ENCODE data around the gene KIFBP. TPM values are rescaled to one million over a fixed set of nuclear protein-coding genes. Genes with fewer than 3 reads are reported as not detected.

Gene KIFBP
- total RNA-seq, 1 experiment from 2014 or later = 26.9 TPM

GRCh38 chr10:69045441-69046300 lies 57.1 kb downstream of the KIFBP start:
- H3K9me2 ChIP-seq (ENCODE audit: insufficient read depth) = no peaks in the 10 kb centered on the region
- no peaks in the 10 kb centered on the region for H3K79me2 ChIP-seq (ENCODE audit: insufficient read depth, low read length)
- ChIA-PET CTCF (no interaction called here), POLR2A (no interaction called here), RAD21 (ENCODE audit: low non-redundant PET in 1 of 2, low total read pairs in 2 of 2, uncharacterized antibody in 2 of 2, unreplicated experiment in 2 of 2) (no interaction called here)
- no peak for ATAC-seq
- H3K9me3 ChIP-seq (ENCODE audit: control insufficient read depth in 1 of 2, insufficient read depth in 1 of 2, low read depth in 1 of 2, low read length in 2 of 2) = no peaks in the 10 kb centered on the region
- no peak overlapping the region for H3K4me2 ChIP-seq (ENCODE audit: low read length)
- no peaks in the 10 kb centered on the region for H3K27me3 ChIP-seq (ENCODE audit: insufficient read depth, low read length)
- DNase-seq (ENCODE audit: low read depth, low spot score) = no peak
- intact Hi-C loops (cut with micrococcal nuclease) = no loop called here
- H3K9ac ChIP-seq (ENCODE audit: low read length) = no peak overlapping the region
- no peaks in the 10 kb centered on the region for H3K36me3 ChIP-seq (ENCODE audit: control insufficient read depth in 1 of 2, insufficient read depth in 2 of 2, low read length in 2 of 2)
- TF ChIP-seq SRF (IDR thresholded peaks at IDR 0.05; ENCODE audit: low read depth) = no peak
- TF ChIP-seq YY1 (IDR thresholded peaks at IDR 0.05; ENCODE audit: extremely low read depth, insufficient replicate concordance, low read depth, low read length) = no peak
- TF ChIP-seq POLR2AphosphoS5 (IDR thresholded peaks at IDR 0.05; ENCODE audit: low read depth, low read length) = no peak
- no peak for TF ChIP-seq REST (IDR thresholded peaks at IDR 0.05; ENCODE audit: low read depth)
- no peak for TF ChIP-seq ZBTB33 (IDR thresholded peaks at IDR 0.05; ENCODE audit: extremely low read depth, insufficient replicate concordance, low read length)
- TF ChIP-seq EZH2 (IDR thresholded peaks at IDR 0.05) = no peak
- no peak for TF ChIP-seq ELF1 (IDR thresholded peaks at IDR 0.05; ENCODE audit: borderline replicate concordance, low read depth)
- TF ChIP-seq CEBPB (IDR thresholded peaks at IDR 0.05; ENCODE audit: low read depth) = no peak
- TF ChIP-seq MAX (IDR thresholded peaks at IDR 0.05) = no peak
- no peak for TF ChIP-seq ZNF274 (IDR thresholded peaks at IDR 0.05; ENCODE audit: low read depth, low read length)
- TF ChIP-seq, protein P1, sequence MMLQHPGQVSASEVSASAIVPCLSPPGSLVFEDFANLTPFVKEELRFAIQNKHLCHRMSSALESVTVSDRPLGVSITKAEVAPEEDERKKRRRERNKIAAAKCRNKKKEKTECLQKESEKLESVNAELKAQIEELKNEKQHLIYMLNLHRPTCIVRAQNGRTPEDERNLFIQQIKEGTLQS (IDR thresholded peaks at IDR 0.05) = no peak
- no peak for TF ChIP-seq ZFX (IDR thresholded peaks at IDR 0.05)
- TF ChIP-seq RAD21 (IDR thresholded peaks at IDR 0.05; ENCODE audit: low read depth) = no peak
- TF ChIP-seq EZH2phosphoT487 (IDR thresholded peaks at IDR 0.05; ENCODE audit: borderline replicate concordance) = no peak
- no peak for TF ChIP-seq JUND (IDR thresholded peaks at IDR 0.05)
- no peak for TF ChIP-seq POLR2A (IDR thresholded peaks at IDR 0.05; ENCODE audit: borderline replicate concordance, extremely low read depth, insufficient read depth, insufficient read length)
- no peak for TF ChIP-seq SIN3A (IDR thresholded peaks at IDR 0.05; ENCODE audit: low read depth)
- no peak for TF ChIP-seq EGR1 (IDR thresholded peaks at IDR 0.05; ENCODE audit: low read depth)
- TF ChIP-seq TCF7L2 (IDR thresholded peaks at IDR 0.05; ENCODE audit: borderline replicate concordance, extremely low read depth, insufficient read depth, insufficient read length) = no peak
- TF ChIP-seq FOSL1 (IDR thresholded peaks at IDR 0.05; ENCODE audit: low read depth) = no peak
- H4K20me1 ChIP-seq (ENCODE audit: insufficient read depth) = no peaks in the 10 kb centered on the region
- no peaks in the 10 kb centered on the region for H3K4me1 ChIP-seq (ENCODE audit: control insufficient read depth in 1 of 2, insufficient read depth in 2 of 2, low read length in 2 of 2)
- no peak overlapping the region for H3K27ac ChIP-seq (ENCODE audit: low read depth, low read length)
- H3K4me3 ChIP-seq (replicated peaks in 1 of 2; ENCODE audit: low read depth in 1 of 2, low read length in 2 of 2) = no peak overlapping the region
- no TSS peak for BruUV-seq (replicated peaks)
- no peak overlapping the region for H2AFZ ChIP-seq (ENCODE audit: low read depth, low read length, poor library complexity, severe bottlenecking)
